Pancreas (tissue), 10 donors: ENCODE measurements around the gene CHRNA9. TPM values are rescaled to one million over a fixed set of nuclear protein-coding genes. Genes with fewer than 3 reads are reported as not detected.

Experiments
- ATAC-seq, 4 donors: fragments of 200-7000 bp; cut with Tn5 transposase; one replicate each; pipeline versions ENCODE4 v1.8.0 to v1.9.1; 2020; ENCODE audit warnings: mild to moderate bottlenecking in 4 of 4, moderate library complexity in 4 of 4
- DNase-seq, 6 donors: peaks; one replicate each; pipeline ENCODE4 v3.0.0-alpha.2; 2020
- FAIRE-seq: peaks from 2 replicates; lab custom pipeline; 2012; peaks lifted over from hg19 to GRCh38; lab: Jason Lieb, UNC
- H3K27ac ChIP-seq, 4 donors: fragments of 200-600 bp; sonication (generic); 1 replicate in 3 of 4; 2 replicates in 1 of 4; pipeline versions ENCODE4 v1.5.0 to v1.8.0; 2020
- H3K27me3 ChIP-seq, 4 donors: fragments of 200-600 bp; one replicate each; pipeline ENCODE4 v1.8.0; 2021
- H3K36me3 ChIP-seq, 3 donors: fragments of 200-600 bp; sonication (generic) in 1 of 3; one replicate each; pipeline versions ENCODE4 v1.5.0 to v1.8.0; 2020 to 2021
- H3K4me1 ChIP-seq, 3 donors: fragments of 200-600 bp; one replicate each; pipeline ENCODE4 v1.8.0; 2021
- H3K4me3 ChIP-seq, 4 donors: fragments of 200-600 bp; sonication (generic) in 2 of 4; one replicate each; pipeline versions ENCODE4 v1.5.0 to v1.8.0; 2020 to 2021
- H3K9me3 ChIP-seq, 4 donors: fragments of 200-600 bp; one replicate each; pipeline ENCODE4 v1.8.0; 2021
- CTCF ChIP-seq, 4 donors: fragments of 200-600 bp; sonication (generic) in 3 of 4; IDR thresholded peaks; one replicate each; pipeline versions ENCODE4 v1.5.0 to v1.8.0; 2021; ENCODE audit warnings: antibody characterized with exemption in 4 of 4
- WGBS, 2 donors: extraction: QIAGEN DNeasy Blood & Tissue Kit; methylation state at CpG; one replicate each; pipeline ENCODE4 v1.1.7; 2013; 5-methylcytosine and 5-hydroxymethylcytosine counted together
- intact Hi-C, 3 donors: fragments of 100-400 bp; cut with DNase I; formaldehyde crosslinking; loops; one replicate each; pipeline versions ENCODE4 v1.11.1 to v1.14.2; 2022
- polyA plus RNA-seq, 2 donors: library from polyadenylated mRNA; stranded (reverse); fragments of 200-250 nt; gene quantifications; one replicate each; pipeline ENCODE4 v1.2.3, GENCODE V29; 2013
- total RNA-seq, 6 donors: library from RNA; stranded (reverse); fragmentation: NEBNext Ultra II Directional in 4 of 6; extraction: Animal tissue kit (Norgen Biotek cat#: 25700) in 4 of 6; gene quantifications; one replicate each; pipeline versions ENCODE4 v1.2.1 to v1.2.4, GENCODE V29; 2021 to 2023
- donor health status: healthy with polysubstance abuse.
- donor health status: DM: no; HTN: no; CAD: no; lungs with moderate emphysema.
- donor health status: DM: no; HTN: no; CAD: no.
- donor health status: control.
- donor health status: control.
- donor health status: Bipolar disorder and iron deficiency.
- donor health status: DM: yes; HTN: yes; CAD: no.
- donor health status: DM: no; HTN: no; CAD: no.
- donor health status: DM: no; HTN: no; CAD: no.
- donor health status: DM: yes; HTN: yes; CAD: no.

Gene CHRNA9
- total and polyA plus RNA-seq, 8 donors: not detected

- no peaks in the 10 kb centered on the region for H3K27me3 ChIP-seq
- H3K27ac ChIP-seq: no peak overlapping the region
- 82 to 84% methylated on average over 8 of the region's 8 CpGs for WGBS, 2 donors
- TF ChIP-seq CTCF (IDR thresholded peaks at IDR 0.05): no peak
- H3K36me3 ChIP-seq: no peaks in the 10 kb centered on the region
- H3K4me3 ChIP-seq: no peak overlapping the region
- intact Hi-C loops: no loop called here
- ATAC-seq (no peak), DNase-seq (no peak), FAIRE-seq (no peak)
- H3K9me3 ChIP-seq: no peaks in the 10 kb centered on the region
- H3K4me1 ChIP-seq: peaks cover 17 to 29% (median 27%) of the 10 kb centered on the region in 3 donors
Measured at GRCh38 chr4:40401631-40402030, 66.5 kb downstream of the CHRNA9 start.

- intact Hi-C loops: no loop called here
- TF ChIP-seq CTCF (IDR thresholded peaks at IDR 0.05): no peak
- FAIRE-seq: no peak
- H3K36me3 ChIP-seq: no peaks in the 10 kb centered on the region
- no peak for DNase-seq
- WGBS, 2 donors: 63 to 78% methylated on average over 1 of the region's 1 CpG
- peaks cover 17 to 25% (median 23%) of the 10 kb centered on the region in 3 donors for H3K4me1 ChIP-seq
- no peak for ATAC-seq
- H3K4me3 ChIP-seq: no peak overlapping the region
- H3K27me3 ChIP-seq: no peaks in the 10 kb centered on the region
- no peaks in the 10 kb centered on the region for H3K9me3 ChIP-seq
- no peak overlapping the region for H3K27ac ChIP-seq
Measured at GRCh38 chr4:40402556-40402955, 67.4 kb downstream of the CHRNA9 start.

GRCh38 chr4:40403081-40403480 is 67.9 kb downstream of the CHRNA9 start:
- peak in 3 of 4 donors; percentile 5 to 32 (median 13) for ATAC-seq
- WGBS, 2 donors: 36 to 48% methylated on average over 5 of the region's 5 CpGs
- FAIRE-seq: no peak

More at GRCh38 chr4:40403081-40403480, 67.9 kb downstream of the CHRNA9 start:
- Histone ChIP-seq H3K4me3 (no peak overlapping the region), H3K9me3 (no peaks in the 10 kb centered on the region), H3K27ac (peak overlapping the region; percentile 90 to 95 (median 92)), H3K27me3 (no peaks in the 10 kb centered on the region), H3K4me1 (peaks cover 17 to 25% (median 23%) of the 10 kb centered on the region in 3 donors), H3K36me3 (no peaks in the 10 kb centered on the region)
- no peak for TF ChIP-seq CTCF (IDR thresholded peaks at IDR 0.05)
- no peak for DNase-seq
- intact Hi-C loops: no loop called here

Other genes with a start within 250 kb of the CHRNA9 start
- gene RHOH, start 138.3 kb upstream of the CHRNA9 start, total RNA-seq: 1 to 10 TPM in 3 of 6 donors, under 1 TPM in 3; 0.08 to 1.8 (median 0.85) TPM
- gene RHOH, start 138.3 kb upstream of the CHRNA9 start, polyA plus RNA-seq: under 1 TPM; 0.09 to 0.11 TPM